Neuronal stem cell (in vitro differentiated cells): Measurements from ENCODE around the gene SLC12A2.

Source experiments
- DNase-seq: peaks from one replicate; pipeline ENCODE4 v3.0.0-alpha.2; 2013; ENCODE audit warnings: low spot score
- H2AFZ ChIP-seq: one replicate; pipeline ENCODE4 v1.6.1; 2013; ENCODE audit warnings: mild to moderate bottlenecking, low read length, inconsistent platforms
- H2AK5ac ChIP-seq: 2 replicates; pipeline ENCODE4 v1.6.1; 2013; ENCODE audit warnings: low read depth, mild to moderate bottlenecking, inconsistent platforms, low read length, moderate library complexity, mixed read lengths
- H2BK120ac ChIP-seq: 2 replicates; pipeline ENCODE4 v1.6.1; 2013; ENCODE audit warnings: low read depth, mild to moderate bottlenecking, inconsistent platforms, low read length, moderate library complexity, mixed read lengths
- H2BK12ac ChIP-seq: one replicate; pipeline ENCODE4 v1.6.1; 2013; ENCODE audit warnings: low read length, inconsistent platforms
- H2BK15ac ChIP-seq: 2 replicates; pipeline ENCODE4 v1.6.1; 2013; ENCODE audit warnings: mild to moderate bottlenecking, low read length, inconsistent platforms, mixed read lengths
- H2BK5ac ChIP-seq: one replicate; pipeline ENCODE4 v1.6.1; 2013; ENCODE audit warnings: inconsistent platforms, mild to moderate bottlenecking, low read length, moderate library complexity
- H3K14ac ChIP-seq: one replicate; pipeline ENCODE4 v1.6.1; 2013; ENCODE audit warnings: low read length, inconsistent platforms
- H3K18ac ChIP-seq: 2 replicates; pipeline ENCODE4 v1.6.1; 2013; ENCODE audit warnings: low read length, inconsistent platforms
- H3K23ac ChIP-seq: 2 replicates; pipeline ENCODE4 v1.6.1; 2013; ENCODE audit warnings: low read depth, mild to moderate bottlenecking, mixed read lengths, low read length, inconsistent platforms; ENCODE audit not compliant: poor library complexity
- H3K27ac ChIP-seq: replicated peaks from 3 replicates; pipeline ENCODE4 v1.5.1; 2013; ENCODE audit warnings: low read length, inconsistent platforms
- H3K27me3 ChIP-seq, 3 experiments: 2 replicates each; pipeline ENCODE4 v1.6.1; 2013; ENCODE audit warnings: low read length in 3 of 3, mild to moderate bottlenecking in 2 of 3, inconsistent platforms in 1 of 3, low read depth in 1 of 3, mixed read lengths in 1 of 3, moderate library complexity in 1 of 3; ENCODE audit not compliant: control insufficient read depth in 3 of 3, insufficient read depth in 3 of 3
- H3K36me3 ChIP-seq, 2 donors: replicated peaks in 1 of 2; 2 replicates each; pipeline ENCODE4 v1.6.1; 2013; ENCODE audit warnings: low read length in 2 of 2; ENCODE audit not compliant: control insufficient read depth in 2 of 2, insufficient read depth in 2 of 2
- H3K4ac ChIP-seq: 2 replicates; pipeline ENCODE4 v1.6.1; 2013; ENCODE audit warnings: inconsistent platforms, mild to moderate bottlenecking, low read length, moderate library complexity
- H3K4me1 ChIP-seq, 2 donors: 1 replicate in 1 of 2; 2 replicates in 1 of 2; pipeline ENCODE4 v1.6.1; 2013; ENCODE audit warnings: low read length in 2 of 2, low read depth in 1 of 2; ENCODE audit not compliant: control insufficient read depth in 2 of 2, insufficient read depth in 1 of 2
- H3K4me2 ChIP-seq: one replicate; pipeline ENCODE4 v1.6.1; 2013; ENCODE audit warnings: mild to moderate bottlenecking, low read length, inconsistent platforms; ENCODE audit not compliant: insufficient read depth, poor library complexity, severe bottlenecking
- H3K4me3 ChIP-seq, 2 donors: 2 replicates each; pipeline ENCODE4 v1.5.1; 2013; ENCODE audit warnings: low read length in 2 of 2, mild to moderate bottlenecking in 2 of 2, inconsistent platforms in 1 of 2, moderate library complexity in 1 of 2
- H3K79me1 ChIP-seq: one replicate; pipeline ENCODE4 v1.6.1; 2013; ENCODE audit warnings: low read depth, mild to moderate bottlenecking, inconsistent platforms, low read length, moderate library complexity
- H3K9ac ChIP-seq: one replicate; pipeline ENCODE4 v1.6.1; 2013; ENCODE audit warnings: mild to moderate bottlenecking, low read depth, low read length, inconsistent platforms; ENCODE audit not compliant: poor library complexity
- H3K9me3 ChIP-seq, 2 donors: replicated peaks in 1 of 2; 2 replicates each; pipeline versions ENCODE3 to v1.6.1; 2013; ENCODE audit warnings: low read length in 2 of 2, mild to moderate bottlenecking in 2 of 2, inconsistent platforms in 1 of 2, low read depth in 1 of 2, mixed read lengths in 1 of 2, moderate library complexity in 1 of 2; ENCODE audit not compliant: control insufficient read depth in 2 of 2, insufficient read depth in 1 of 2
- H4K8ac ChIP-seq: one replicate; pipeline ENCODE4 v1.6.1; 2013; ENCODE audit warnings: low read depth, mild to moderate bottlenecking, inconsistent platforms, low read length, moderate library complexity
- H4K91ac ChIP-seq: one replicate; pipeline ENCODE4 v1.6.1; 2013; ENCODE audit warnings: low read length, low read depth, mild to moderate bottlenecking, inconsistent platforms; ENCODE audit not compliant: poor library complexity
- WGBS, 2 donors: extraction: QIAGEN DNeasy Blood & Tissue Kit; methylation state at CpG; one replicate each; pipeline ENCODE4 v1.1.7; 2013; ENCODE audit warnings: missing lambda C conversion rate in 2 of 2, mixed read lengths in 1 of 2; ENCODE audit not compliant: insufficient read length in 2 of 2, insufficient replicate concordance in 1 of 2; ENCODE audit errors: extremely low coverage in 2 of 2; 5-methylcytosine and 5-hydroxymethylcytosine counted together

Gene SLC12A2

DNA sequence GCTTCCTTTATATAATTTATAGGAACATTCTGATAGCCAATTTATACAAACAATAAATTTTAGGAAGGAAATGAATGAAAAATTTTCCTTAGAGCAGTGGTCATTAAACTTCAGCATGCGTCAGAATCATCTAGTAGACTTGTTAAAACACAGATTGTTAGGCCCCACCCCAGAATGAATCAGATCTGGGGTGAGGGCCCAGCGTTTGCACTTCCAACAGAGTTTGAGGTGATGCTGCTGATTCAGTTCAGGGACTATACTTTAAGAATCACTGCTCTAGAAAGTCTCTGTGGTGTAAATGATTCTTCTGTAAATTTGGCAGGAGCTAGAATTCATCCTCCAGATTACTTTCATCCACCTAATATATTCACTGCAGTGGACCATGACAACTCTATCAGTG lies 80.4 kb downstream of the SLC12A2 start:
- Histone ChIP-seq H2BK12ac (no peak overlapping the region), H2BK120ac (no peak overlapping the region), H3K18ac (no peak overlapping the region), H4K8ac (no peak overlapping the region), H2BK15ac (no peak overlapping the region), H3K4ac (no peak overlapping the region), H3K27ac (no peak overlapping the region), H3K79me1 (no peaks in the 10 kb centered on the region), H2AFZ (no peak overlapping the region), H2BK5ac (no peak overlapping the region), H3K23ac (no peak overlapping the region), H3K36me3 (peaks cover 0 to 50% of the 10 kb centered on the region in 2 donors), H3K4me1 (no peaks in the 10 kb centered on the region), H3K9me3 (no peaks in the 10 kb centered on the region), H3K4me2 (no peak overlapping the region), H3K14ac (no peak overlapping the region), H3K27me3 (no peaks in the 10 kb centered on the region), H3K9ac (no peak overlapping the region), H2AK5ac (no peak overlapping the region), H3K4me3 (no peak overlapping the region), H4K91ac (no peak overlapping the region)
- WGBS, 2 donors = no CpG with 5 or more reads among the region's 2 CpGs
- no peak for DNase-seq

GRCh38 chr5:128169401-128170017 lies 85.9 kb downstream of the SLC12A2 start:
- Histone ChIP-seq H3K27me3 (no peaks in the 10 kb centered on the region), H3K14ac (no peak overlapping the region), H3K23ac (no peak overlapping the region), H4K91ac (no peak overlapping the region), H3K79me1 (no peaks in the 10 kb centered on the region), H2BK15ac (no peak overlapping the region), H2AK5ac (no peak overlapping the region), H2AFZ (no peak overlapping the region), H2BK120ac (no peak overlapping the region), H3K4ac (no peak overlapping the region), H3K36me3 (peaks cover 0 to 16% of the 10 kb centered on the region in 2 donors), H3K27ac (no peak overlapping the region), H3K9me3 (peaks cover 0 to 4% of the 10 kb centered on the region in 2 donors), H3K4me3 (no peak overlapping the region), H2BK5ac (no peak overlapping the region), H2BK12ac (no peak overlapping the region), H3K9ac (no peak overlapping the region), H3K18ac (no peak overlapping the region), H3K4me1 (no peaks in the 10 kb centered on the region), H4K8ac (no peak overlapping the region), H3K4me2 (no peak overlapping the region)
- no peak for DNase-seq
- WGBS, 2 donors = no CpG with 5 or more reads among the region's 2 CpGs

DNA sequence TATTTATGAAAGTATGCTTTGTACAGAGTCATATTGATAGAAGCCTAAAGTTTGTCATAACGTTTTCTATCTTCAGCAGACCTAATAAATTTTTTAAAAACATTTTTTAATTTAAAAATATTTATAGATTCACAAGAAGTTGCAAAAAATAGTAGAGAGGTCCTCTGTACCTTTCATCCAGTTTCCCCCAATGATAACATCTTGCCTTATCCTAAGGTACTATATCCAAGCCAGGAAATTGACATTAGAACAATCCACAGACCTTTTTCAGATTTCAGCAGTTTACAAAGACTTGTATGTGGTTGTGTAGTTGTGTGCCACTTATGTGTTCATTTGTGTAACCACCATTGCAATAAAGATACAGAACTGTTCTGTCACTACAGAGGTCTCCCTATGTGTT lies 88.5 kb downstream of the SLC12A2 start:
- H3K9me3 ChIP-seq = peaks cover 0 to 4% of the 10 kb centered on the region in 2 donors
- H3K23ac ChIP-seq = no peak overlapping the region
- no peak for DNase-seq
- no peaks in the 10 kb centered on the region for H3K27me3 ChIP-seq
- no peak overlapping the region for H3K4me3 ChIP-seq
- no peak overlapping the region for H3K4ac ChIP-seq
- H2BK120ac ChIP-seq = no peak overlapping the region
- H3K9ac ChIP-seq = no peak overlapping the region
- H2BK15ac ChIP-seq = no peak overlapping the region
- no peak overlapping the region for H2AFZ ChIP-seq
- H2BK12ac ChIP-seq = no peak overlapping the region
- H3K27ac ChIP-seq = no peak overlapping the region
- H3K36me3 ChIP-seq = peaks cover 0 to 16% of the 10 kb centered on the region in 2 donors
- no peaks in the 10 kb centered on the region for H3K79me1 ChIP-seq
- H3K4me1 ChIP-seq = no peaks in the 10 kb centered on the region
- no peak overlapping the region for H3K4me2 ChIP-seq
- no peak overlapping the region for H3K18ac ChIP-seq
- H2BK5ac ChIP-seq = no peak overlapping the region
- H3K14ac ChIP-seq = no peak overlapping the region
- no peak overlapping the region for H2AK5ac ChIP-seq
- no peak overlapping the region for H4K8ac ChIP-seq
- no peak overlapping the region for H4K91ac ChIP-seq
- WGBS, 2 donors = no CpG with 5 or more reads among the region's 1 CpG

DNA sequence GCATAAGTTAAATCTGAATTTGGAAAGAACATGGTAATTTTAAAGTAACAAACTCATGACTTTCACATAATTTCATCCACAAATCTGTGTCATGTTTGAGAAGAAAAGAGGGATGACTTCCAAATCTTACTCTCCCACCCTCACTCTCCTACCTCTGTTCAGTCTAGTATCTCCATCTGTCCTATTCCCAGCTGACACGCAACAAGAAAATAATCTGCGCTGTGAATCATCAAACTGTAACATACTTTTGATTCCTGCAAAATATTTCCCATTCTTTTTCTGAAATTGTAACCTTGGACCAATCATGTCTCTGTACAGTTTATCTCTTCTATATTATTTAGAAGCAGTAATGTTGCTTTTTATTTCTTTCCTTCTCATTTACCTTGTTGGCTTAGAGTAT lies 91.4 kb downstream of the SLC12A2 start:
- H4K8ac ChIP-seq = no peak overlapping the region
- no peak overlapping the region for H2BK120ac ChIP-seq
- H3K4me1 ChIP-seq = no peaks in the 10 kb centered on the region
- no peak overlapping the region for H2AK5ac ChIP-seq
- no peak overlapping the region for H2AFZ ChIP-seq
- H2BK12ac ChIP-seq = no peak overlapping the region
- no peaks in the 10 kb centered on the region for H3K79me1 ChIP-seq
- H3K36me3 ChIP-seq = peaks cover 0 to 15% of the 10 kb centered on the region in 2 donors
- H4K91ac ChIP-seq = no peak overlapping the region
- H3K23ac ChIP-seq = no peak overlapping the region
- no peak overlapping the region for H3K14ac ChIP-seq
- no peak overlapping the region for H2BK5ac ChIP-seq
- no peak overlapping the region for H3K27ac ChIP-seq
- no CpG with 5 or more reads among the region's 2 CpGs for WGBS, 2 donors
- no peak overlapping the region for H3K9ac ChIP-seq
- no peak for DNase-seq
- H3K18ac ChIP-seq = no peak overlapping the region
- H2BK15ac ChIP-seq = no peak overlapping the region
- H3K4me2 ChIP-seq = no peak overlapping the region
- peaks cover 0 to 4% of the 10 kb centered on the region in 2 donors for H3K9me3 ChIP-seq
- no peaks in the 10 kb centered on the region for H3K27me3 ChIP-seq
- H3K4ac ChIP-seq = no peak overlapping the region
- no peak overlapping the region for H3K4me3 ChIP-seq
